Effector CD4-positive, alpha-beta T cell (primary cell): ENCODE results near the gene GP1BB.
"Not testable (repeated sequence)": the region's sequence is repeated elsewhere in the genome, so short reads cannot be mapped to it uniquely, and the experiment has no call there.

Experiments
- DNase-seq: peaks from one replicate; pipeline ENCODE4 v3.0.0-alpha.2; 2020

GP1BB gene

DNA sequence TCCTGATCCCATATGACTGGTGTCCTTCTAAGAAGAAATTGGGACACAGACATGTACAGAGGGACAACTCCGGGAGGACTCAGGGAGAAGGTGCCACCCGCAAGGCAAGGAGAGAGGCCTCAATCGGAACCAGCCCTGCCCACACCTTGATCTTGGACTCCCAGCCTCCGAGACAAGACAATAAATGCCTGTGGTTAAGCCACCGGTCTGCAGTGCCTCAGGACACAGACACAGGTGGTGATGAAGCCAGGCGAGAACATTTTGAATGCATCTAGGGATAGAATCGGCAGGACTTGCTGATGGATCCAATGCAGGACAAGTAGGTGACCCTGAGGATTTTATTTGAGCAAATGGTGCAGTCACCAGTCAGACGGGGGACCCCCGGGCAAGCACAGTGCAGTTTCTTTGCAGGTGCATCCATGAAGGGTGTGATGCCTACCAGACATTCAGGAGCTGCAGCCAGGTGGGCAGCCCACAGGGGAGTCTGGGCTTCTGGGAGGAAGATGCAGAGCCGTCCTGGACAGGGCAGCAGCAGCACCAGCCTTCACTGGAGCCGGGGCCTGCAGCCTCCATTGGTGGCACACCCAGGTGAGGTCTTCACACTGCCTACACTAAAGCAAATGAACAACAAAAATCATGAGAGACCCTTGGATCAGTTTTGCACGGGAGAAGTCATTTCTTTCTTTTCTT lies 29.2 kb upstream of the GP1BB start:
- DNase-seq, result no peak

DNA sequence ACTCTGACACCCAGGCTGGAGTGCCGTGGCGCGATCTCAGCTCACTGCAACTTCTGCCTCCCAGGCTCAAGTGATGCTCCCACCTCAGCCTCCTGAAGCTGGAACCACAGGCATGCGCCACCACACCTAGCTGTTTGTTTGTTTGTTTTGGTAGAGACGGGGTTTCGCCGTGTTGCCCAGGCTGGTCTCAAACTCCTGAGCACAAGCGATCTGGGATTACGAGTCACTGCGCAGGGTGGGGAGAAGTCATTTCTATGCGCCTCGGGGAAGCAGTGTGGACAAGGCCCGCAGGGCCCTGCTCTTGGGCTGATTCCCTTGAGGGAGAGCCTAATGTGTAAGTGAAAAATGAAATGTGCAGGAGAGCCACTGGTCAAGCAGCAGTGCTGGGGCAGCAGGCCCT lies 28.6 kb upstream of the GP1BB start:
- DNase-seq, result no peak

DNA sequence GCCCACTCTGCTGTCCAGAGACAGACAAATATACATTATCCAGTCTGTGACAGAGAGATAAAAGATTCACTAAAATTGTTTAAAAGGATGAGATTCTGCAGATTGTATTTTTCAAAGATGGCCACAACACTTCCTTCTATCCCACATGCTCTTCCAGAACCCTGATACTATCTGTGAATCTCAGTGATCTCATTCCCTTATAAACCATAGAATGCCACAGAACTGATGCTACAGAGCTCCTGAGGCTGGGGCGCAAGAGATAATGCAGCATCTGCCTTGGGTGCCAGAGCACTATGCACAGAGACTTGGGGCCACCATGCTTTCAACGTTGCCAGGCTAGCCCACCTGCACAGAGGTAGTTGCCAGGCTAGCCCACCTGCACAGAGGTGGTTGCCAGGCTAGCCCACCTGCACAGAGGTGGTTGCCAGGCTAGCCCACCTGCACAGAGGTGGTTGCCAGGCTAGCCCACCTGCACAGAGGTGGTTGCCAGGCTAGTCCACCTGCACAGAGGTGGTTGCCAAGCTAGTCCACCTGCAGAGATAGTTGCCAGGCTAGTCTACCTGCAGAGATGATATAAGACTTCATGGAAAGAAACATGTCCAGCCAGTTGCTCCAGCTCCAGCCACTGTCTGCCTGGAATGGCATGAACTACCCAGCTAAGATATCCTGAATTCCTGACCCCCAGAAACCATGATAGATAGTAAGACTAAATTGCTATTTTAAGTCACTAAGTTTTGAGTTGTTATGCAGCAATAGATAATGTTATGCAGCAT lies 26.6 kb upstream of the GP1BB start:
- DNase-seq, result no peak

DNA sequence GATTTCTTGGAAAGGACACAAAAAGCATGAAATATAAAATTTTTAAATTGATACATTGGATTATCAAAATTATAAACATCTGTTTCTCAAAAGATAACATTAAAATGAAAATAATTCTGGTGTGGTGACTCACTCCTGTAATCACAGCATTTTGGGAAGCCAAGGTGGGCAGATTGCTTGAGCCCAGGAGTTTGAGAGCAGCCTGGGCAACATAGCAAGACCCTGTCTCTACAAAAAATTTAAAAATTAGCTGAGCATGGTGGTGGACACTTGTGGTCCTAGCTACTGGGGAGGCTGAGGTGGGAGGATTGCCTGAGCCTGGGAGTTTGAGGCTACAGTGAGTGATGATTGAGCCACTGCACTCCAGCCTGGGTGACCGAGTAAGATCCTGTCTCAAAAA lies 25.5 kb upstream of the GP1BB start:
- DNase-seq, result not testable (repeated sequence)

DNA sequence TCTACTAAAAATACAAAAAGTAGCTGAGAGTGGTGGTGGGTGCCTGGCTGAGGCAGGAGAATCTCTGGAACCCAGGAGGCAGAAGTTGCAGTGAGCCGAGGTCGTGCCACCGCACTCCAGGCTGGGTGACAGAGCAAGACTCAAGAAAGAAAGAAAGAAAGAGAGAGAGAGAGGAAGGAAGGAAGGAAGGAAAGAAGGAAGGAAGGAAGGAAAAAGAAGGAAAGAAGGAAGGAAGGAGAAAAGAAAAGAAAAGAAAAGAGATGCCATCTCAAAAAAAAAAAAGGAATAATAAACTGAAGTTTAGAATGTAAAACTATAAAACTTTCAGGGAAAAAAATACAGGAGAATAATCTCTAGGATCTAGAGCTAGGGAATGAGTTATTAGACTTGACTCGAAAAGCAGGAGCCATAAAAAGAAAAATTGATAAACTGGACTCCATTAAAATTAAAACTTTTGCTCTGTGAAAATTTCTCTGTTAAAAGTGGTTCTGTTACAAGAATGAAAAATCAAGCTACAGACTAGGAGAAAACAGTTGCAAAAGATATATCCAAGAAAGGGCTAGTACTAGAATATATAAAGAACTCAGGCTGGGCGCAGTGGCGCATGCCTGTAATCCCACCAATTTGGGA lies 22.4 kb upstream of the GP1BB start:
- no peak for DNase-seq

DNA sequence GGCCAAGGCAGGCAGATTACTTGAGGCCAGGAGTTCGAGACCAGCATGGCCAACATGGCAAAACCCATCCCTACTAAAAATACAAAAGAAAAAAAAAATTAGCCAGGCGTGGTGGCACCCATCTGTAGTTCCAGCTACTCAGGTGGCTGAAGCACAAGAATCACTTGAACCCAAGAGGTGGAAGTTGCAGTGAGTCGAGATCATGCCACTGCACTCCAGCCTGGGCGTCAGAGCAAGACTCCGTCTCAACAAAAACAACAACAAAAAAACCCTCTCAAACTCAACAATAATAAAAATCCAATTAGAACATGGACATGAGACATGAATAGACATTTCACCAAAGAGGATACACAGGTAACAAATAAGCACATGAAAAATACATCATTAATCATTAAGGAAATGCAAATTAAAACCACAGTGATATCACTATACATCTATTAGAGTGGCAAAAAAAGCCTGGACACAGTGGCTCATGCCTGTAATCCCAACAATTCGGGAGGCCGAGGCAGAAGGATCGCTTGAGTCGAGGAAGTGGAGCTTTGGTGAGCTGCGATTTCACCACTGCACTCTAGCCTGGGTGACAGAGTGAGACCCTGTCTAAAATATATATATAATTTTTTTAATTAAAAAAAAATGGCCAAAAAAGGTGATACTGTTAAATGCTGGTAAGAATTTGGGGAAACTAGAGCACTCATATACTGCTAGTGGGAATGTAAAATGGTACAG lies 21.8 kb upstream of the GP1BB start:
- no peak for DNase-seq

DNA sequence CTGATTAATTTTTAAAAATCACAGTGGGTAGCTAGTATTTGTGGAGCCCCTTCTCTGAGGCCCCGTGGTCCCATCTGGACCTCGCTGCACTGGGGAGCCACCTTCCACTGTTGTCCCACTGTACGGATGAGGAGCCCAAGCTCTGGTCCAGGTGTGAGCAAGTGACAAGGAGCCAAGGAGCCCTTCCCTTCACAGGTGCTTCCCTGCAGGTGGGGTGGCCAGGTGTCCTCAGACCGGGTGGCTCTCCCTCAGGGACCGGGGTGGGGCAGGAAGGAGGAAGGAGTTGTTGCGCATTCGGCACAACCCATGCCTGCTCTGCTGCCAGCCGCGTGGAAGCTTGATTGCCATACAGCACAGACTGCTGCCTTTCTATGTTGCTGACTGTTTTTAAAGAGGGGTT lies 19.5 kb upstream of the GP1BB start:
- no peak for DNase-seq

DNA sequence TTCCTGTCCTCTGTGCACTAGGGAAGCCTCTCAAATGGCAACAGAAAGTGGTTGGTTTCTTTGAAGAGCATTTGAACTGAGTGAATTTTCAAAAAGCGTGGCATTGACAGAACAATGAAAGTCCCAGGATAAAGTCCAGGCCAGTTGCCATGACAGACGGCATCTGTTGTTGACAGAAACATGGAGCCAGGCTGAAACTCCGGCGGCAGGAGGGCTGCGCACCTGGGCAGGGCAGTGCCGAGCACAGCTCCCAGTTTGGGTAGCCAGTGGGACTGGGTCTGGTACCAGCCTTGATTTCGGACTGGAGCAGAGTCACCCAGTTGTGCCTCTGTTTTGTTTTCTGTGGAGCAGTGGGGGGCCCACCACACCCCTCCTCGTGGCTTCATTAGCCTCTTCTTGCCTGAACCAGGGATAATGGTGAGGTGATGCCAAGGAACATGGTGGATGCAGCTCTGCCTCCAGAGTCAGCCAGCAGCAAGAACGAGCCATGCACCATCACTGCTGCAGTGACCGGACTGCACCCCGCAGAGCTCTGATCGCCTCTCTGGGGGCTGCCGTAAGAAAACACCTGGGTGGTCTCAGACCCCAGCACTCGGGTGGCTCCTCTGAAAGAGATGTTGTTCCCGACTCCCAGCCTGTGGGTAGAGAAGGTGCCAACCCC lies 18.9 kb upstream of the GP1BB start:
- no peak for DNase-seq

DNA sequence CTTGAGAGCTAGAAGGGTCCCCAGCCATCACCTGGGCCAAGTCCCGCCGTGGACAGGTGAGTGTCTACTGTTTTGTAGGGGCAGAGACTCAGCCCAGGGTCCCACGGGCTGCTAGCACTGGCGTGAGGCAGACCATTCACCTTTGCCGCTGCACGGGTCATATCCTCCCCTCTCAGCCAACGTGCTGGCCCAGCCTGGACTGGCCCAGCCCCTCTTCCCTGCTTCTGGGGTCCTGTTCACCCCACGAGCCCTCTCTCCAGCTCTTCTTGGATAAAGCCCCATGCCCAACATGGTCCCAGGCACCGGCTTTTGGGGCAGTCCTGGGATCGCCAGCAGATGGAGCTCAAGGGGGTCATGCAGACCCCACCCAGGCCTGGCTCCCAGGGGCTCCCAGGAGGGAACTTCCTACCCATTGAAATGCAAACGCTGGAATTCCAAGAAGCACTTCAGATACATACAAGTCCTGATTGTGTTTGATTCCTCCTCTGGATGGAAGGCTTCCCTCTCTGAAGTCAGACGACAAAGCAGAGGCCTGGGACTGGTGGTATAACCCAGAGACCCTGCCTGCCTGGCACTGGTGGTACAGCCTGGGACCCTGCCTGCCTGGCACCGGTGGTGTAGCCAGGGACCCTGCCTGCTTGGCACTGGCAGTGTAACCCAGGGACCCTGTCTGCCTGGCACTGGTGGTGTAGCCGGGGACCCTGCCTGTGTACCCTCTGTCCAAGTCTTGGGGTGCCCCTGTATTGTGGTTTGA lies 18.0 kb upstream of the GP1BB start:
- DNase-seq, result no peak

DNA sequence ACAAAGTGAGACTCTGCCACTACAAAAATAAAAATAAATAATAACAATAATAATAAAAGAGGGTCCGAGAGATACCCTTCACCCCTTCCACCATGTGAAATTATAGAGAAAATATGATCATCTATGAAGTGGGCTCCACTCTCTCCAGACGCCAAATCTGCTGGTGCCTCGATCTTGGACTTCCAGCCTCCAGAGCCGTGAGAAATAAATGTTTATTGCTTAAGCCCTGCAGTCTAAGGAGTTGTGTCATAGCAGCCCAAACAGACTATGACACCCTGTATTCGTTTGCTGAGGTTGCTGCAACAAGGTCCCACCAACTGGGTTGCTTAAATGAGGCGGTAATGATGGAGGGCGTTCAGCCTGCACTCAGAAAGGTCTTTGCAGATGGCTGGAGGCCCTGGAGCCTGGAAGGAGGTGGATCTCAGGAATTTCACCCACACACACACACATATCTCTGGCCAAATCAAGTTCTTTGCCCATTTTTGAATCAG lies 16.6 kb upstream of the GP1BB start:
- no peak for DNase-seq

DNA sequence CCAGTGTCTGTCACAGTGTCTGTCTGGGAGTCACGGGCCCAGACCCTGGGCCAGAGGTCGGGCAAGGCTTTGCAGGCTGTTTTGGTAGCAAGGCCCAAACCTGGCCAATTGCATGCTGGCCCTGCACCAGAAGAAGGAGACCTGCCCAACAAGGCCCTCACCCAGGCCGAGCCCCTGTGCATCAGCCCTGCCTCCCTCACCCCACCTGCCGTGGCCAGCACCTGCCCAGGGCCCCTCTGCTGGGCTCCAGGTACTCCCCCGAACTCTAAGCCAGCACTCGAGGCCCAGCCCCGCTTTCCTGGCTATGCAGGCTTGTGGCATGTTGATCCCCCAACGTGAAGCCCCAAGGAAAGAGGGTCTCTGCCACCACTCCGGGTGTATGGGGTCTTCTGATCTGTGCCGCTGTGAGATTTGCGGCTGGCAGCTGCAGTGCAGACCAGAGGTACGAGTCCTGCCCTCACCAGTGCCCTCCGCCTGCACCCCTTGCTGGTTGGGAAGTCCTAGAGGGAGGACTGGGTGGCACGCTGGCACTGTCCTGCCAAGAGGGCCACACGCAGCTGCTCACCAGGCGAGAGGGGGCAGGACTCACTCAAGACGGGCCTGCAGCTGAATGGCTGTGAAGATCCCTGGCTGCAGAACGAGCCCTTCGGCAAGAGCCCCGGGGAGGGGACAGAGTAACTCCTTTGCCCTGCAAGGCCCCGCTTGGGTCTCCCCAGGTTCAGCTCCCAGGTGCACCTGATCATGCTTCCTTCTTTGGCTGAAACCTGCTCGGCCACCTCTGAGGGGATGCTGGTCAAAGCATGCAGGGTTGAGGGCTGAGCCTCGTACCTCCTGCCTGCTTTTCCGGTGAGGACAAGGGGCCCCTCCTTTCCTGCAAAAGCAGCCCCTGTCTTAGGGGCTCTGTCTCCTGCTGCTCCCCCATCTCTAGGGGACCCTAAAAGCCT lies 15.7 kb upstream of the GP1BB start:
- DNase-seq, result no peak

DNA sequence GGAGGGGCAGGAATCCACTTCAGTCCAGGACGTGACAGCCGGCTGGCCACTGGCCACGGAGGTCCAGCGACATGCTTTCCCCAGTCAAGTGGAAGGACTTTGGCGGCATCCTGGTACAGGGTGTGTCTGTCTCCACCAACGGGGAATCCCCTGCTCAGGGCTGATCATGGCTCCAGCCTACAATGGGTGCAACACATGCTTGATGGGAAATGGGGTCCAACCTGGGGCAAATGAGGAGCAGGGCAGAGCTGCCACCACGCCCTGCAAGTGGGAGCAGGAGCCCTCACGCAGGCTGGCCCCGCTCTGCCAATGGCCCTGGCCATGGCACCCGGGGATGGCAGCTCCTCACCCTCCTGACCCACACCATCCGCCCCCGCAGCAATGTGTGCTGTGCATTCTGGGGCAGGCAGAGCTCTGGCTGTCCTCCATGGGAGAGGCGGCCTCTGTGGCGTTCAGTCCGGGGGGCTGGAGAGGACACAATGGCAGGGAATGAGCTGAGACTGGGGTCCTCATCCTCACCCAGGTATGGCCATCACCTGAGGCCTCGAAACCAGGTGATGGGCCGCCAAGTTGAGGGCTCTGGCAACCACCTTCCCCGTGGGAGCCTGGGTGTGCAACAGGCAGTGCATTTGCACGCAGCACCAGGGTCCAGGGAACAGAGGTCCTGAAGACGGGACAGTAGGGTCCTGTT lies 14.9 kb upstream of the GP1BB start:
- no peak for DNase-seq

DNA sequence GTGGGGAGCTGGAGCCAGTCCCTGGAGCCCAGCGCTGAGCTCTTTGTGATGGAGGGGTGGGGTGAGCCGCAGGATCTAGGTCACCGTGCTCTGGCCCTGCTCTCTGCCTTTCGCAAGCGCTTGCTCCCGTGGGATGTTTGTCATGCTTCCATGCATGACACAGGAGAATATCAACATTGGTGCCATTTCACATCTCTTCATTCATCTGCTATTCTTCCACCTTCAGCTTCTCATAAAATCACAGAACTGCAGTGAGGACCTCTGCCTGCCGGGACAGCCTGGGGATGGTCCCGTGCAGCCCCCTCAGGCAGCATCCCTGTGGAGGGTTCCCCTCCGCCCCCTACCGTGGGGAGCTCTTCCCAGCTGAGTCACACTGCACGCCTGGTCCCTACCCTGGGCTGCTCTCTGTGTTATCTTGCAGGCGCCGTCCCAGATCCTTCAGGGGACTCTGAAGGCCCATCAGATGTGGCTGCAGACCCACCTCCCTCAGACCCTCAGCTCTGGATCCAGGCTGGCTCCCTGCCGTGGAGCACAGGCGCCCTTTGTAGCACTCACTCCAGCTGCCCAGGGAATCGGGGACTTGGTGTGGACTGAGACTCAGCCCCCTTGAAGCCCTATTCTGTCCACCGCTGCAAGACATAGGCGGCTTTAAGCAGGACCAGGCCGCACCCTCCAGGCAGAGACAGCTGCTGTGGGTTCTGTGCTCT lies 14.1 kb upstream of the GP1BB start:
- no peak for DNase-seq

DNA sequence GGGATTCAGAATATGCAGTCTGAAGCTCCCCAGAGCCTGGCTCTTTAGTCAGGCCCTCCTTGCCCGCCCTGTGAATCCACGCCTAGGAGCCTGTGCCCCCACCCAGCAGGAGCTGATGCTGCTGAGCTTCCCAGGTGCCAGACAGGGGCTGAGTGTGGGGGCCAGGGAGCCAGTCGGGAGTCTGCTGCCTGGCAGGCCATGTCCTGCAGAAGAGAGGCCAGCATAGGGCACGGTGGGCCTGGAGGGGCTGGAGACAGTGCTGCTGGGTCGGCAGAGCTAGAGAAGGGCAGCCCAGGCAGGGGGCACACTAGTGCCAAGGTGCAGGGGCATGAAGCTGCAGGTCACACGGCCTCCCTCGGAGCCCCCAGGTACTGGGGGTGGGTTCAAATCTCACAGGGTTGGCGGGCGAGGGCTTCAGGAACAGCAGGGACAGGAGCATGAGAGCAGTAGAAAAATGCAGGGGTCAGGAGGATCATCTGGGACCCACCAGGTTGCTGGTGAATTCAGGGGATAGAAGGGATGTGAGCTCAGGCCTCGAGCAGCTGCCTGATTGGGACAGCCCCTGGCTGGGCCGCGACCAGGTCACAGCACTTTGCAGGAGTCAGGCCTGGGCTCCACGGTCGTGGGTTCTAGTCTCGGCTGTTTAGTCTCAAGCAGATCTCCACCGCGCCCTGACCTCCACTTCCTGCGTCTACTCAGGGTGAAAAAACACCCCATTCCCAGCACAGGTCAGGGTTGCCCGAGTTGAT lies 13.1 kb upstream of the GP1BB start:
- no peak for DNase-seq

DNA sequence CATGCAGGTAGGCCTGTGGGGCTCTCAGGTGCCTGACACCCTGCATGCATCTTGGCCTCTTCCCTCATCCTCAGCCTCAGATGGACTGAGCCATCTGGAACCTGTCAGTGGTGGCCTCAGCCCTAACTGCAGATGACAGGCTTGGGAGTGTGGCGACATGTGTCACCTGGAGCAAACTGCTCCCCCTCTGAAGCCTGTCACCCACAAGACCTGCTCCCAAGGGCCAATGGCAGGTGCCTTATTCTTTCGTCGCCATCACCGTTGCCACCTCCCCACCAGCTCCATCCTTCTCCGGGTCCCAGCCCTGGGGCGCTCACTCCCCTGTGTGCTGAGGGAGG lies 12.6 kb upstream of the GP1BB start:
- no peak for DNase-seq

DNA sequence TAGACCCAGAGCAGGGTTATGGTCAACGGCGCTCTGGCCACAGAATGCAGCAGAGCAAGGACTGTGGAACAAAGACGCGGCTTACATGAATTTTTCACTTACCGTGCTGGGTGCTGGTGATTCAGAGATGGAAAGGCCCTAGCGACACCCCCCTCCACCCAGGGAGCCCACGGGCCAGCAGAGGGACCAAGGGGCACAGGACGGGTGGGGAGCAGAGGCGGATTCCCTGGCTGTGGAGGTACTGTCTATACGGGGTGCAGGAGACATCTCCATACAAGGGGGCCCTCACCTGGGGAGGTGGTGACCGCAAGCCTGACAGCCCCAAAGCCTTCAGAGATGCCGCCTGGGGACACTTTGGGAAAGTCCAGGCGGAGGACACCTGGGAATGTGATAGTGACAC lies 10.1 kb upstream of the GP1BB start:
- DNase-seq, result no peak

DNA sequence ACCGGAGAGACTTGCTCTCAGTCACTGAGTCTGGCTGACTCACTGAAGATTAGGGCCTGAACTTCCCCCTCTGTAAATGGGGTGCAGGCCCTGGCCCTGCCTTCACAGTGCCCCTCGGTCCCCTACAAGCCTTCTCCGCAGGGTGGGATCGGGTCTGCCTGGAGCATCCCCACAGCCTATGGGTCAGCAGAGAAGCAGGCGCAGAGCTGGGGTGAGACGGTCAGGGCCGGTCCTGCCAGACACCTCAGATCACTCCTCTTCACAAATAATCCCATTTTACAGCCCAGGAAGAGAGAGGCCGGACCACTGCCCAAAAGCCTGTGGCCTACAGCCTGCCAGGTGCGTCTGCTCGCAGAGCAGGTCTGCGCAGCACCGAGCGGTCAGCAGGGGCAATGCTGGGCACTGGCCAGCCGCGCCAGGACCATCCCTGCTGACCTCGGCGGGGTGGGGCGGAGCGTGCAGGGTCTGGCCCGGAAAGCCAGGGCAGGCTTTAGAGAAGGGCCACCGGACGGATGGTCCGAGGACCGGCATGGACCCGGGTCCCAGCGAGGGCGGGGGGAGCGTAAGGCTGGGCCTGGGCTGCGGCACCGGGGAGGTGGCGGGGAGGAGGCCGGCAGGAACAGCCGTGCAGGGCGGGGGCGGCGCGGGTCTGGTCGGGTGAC lies 9.6 kb upstream of the GP1BB start:
- no peak for DNase-seq
